ENCODE results near the gene CFAP61.

DNA sequence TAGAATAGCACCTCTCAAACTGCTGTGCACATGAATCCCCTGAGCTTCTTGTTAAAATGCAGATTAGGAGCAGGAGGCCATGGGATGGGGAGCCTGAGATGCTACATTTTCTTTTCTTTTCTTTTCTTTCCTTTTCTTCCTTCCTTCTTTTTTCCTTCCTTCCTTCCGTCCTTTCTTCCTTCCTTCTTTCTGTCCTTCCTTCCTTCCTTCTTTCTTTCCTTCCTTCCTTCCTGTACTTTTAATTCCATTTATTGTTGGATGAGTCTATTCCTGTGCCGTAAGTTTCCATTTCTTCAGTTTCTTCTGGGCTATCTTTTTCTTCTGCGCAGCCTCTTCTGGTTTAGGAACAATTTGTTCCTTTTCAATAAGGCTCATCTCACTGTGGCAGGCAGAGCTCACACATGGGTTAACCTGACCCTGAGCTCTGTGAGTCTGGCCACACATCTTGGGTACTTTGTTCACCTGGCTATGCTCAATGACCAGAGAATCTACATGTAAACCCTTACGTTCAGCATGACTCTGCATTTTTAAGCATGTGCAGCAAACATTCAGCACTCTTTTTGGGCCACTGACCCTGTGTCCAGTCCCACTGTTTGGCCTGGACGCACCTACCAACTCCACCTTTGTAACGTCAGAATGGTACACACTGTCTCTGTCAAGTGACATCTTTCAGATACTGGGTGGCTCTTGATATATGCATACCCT is 200.9 kb downstream of the CFAP61 start:
- TF ChIP-seq CTCF (conservative IDR thresholded peaks at IDR 0.05; ENCODE audit: low read length) (no peak), EZH2phosphoT487 (IDR thresholded peaks at IDR 0.05; ENCODE audit: borderline replicate concordance) (no peak)

All from Loucy (cell line).